ENCODE results near the gene NAA30.

Gene NAA30

DNA sequence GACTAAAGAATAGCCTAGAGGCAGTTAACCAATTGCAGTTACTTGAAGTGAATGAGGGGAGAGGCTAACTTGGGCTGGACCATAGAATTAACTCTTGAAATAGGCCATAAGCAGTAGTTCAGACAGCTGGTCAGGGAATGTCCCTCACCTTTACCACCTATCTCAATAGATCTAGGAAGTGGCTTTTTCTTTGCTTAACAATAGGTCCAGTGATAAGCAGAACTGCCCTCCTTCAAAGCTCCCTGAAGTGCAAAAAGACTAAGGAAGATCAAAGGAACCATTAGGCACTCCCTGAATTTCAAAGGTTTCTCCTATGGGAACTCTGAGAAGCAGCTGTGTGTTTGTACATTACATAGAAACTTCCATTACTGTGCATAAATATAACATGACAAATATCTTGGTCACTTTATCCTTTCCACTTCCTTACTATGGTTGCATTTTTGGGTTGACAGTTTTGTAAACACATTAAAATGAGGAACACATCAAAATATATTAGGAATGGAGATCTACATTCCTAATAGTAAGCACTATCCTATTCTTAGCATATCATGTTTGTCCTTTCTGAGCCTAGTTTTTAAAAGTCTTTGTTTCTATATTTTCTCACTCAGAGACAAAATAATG is 7.2 kb upstream of the NAA30 start:
- Mint-ChIP-seq H3K27ac (no peak overlapping the region), H3K4me3 (no peak overlapping the region), H3K27me3 (no peaks in the 10 kb centered on the region), H3K4me1 (no peaks in the 10 kb centered on the region), H3K9me3 (no peaks in the 10 kb centered on the region)
- no peak for DNase-seq
- no peak for ATAC-seq

DNA sequence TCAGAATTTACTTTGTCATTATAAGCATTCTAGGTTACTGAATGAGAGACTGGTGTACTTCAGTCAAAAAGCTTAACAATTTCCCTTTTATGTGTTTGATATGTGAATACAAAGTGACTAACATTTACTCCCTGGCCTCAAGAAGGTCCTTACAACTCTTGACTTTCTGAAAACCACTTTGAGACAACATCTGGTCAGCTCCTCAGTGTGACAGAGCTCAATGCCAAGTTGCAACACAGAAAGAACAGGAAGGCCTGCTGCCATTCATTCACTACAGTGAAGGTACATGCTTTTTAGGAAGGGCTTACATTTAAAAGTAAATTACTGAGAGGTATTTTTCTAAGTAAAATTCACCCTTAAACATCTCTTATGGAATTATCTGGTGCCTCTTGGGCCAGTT is 2.3 kb upstream of the NAA30 start:
- Mint-ChIP-seq H3K9me3 (no peaks in the 10 kb centered on the region), H3K4me3 (no peak overlapping the region), H3K27me3 (no peaks in the 10 kb centered on the region), H3K27ac (no peak overlapping the region), H3K4me1 (peaks cover 26% of the 10 kb centered on the region)
- DNase-seq, result no peak
- ATAC-seq, result no peak

DNA sequence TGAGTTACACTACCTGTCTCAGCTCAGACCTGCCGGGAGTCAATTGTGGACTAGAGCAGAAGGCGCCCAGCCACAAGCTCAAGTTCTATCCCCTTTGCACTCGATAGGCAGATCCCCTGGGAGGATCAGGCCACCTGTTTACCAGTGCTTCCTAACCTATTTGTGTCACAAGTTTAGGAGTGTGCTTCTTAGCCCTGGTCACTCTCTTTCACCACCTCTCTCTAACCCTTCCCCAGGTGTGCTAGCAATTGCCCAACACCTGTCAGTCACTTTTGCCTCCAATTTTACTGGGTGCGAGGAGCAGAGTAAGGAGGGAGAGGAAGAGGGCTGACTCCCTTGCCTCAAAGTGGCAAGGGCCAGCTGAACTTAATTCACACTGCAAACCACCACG is 745 bp upstream of the NAA30 start:
- no peak for DNase-seq
- peak overlapping the region; percentile 94 to 98 for H3K27ac Mint-ChIP-seq
- peak overlapping the region; percentile 83 to 87 for H3K4me3 Mint-ChIP-seq
- H3K9me3 Mint-ChIP-seq, result no peaks in the 10 kb centered on the region
- no peak for ATAC-seq
- H3K4me1 Mint-ChIP-seq, result peaks cover 39% of the 10 kb centered on the region
- H3K27me3 Mint-ChIP-seq, result no peaks in the 10 kb centered on the region

DNA sequence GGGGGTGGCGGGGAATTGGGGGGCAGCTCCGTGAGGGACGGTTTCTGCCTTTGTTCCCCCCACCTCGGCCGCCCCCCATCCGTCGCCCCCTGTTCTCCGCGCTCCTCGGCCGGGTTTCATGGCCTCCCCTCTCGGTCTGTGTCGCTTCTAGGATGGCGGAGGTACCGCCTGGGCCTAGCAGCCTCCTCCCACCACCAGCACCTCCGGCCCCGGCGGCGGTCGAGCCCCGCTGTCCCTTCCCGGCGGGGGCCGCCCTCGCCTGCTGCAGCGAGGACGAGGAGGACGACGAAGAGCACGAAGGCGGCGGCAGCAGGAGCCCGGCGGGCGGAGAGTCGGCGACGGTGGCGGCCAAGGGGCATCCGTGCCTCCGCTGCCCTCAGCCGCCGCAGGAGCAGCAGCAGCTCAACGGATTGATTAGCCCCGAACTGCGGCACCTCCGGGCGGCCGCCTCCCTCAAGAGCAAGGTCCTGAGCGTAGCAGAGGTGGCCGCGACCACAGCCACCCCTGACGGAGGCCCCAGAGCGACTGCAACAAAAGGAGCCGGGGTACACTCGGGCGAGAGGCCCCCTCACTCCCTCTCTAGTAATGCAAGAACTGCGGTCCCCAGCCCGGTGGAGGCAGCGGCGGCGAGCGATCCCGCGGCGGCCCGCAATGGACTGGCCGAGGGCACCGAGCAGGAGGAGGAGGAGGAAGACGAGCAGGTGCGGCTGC is 575 bp downstream of the NAA30 start:
- Mint-ChIP-seq H3K27me3 (no peaks in the 10 kb centered on the region), H3K4me1 (peaks cover 39% of the 10 kb centered on the region), H3K27ac (peak overlapping the region; percentile 91 to 93), H3K9me3 (no peaks in the 10 kb centered on the region), H3K4me3 (peak overlapping the region; percentile 83 to 87)
- ATAC-seq, result peak; percentile 67
- DNase-seq, result peak; percentile 55 to 61

DNA sequence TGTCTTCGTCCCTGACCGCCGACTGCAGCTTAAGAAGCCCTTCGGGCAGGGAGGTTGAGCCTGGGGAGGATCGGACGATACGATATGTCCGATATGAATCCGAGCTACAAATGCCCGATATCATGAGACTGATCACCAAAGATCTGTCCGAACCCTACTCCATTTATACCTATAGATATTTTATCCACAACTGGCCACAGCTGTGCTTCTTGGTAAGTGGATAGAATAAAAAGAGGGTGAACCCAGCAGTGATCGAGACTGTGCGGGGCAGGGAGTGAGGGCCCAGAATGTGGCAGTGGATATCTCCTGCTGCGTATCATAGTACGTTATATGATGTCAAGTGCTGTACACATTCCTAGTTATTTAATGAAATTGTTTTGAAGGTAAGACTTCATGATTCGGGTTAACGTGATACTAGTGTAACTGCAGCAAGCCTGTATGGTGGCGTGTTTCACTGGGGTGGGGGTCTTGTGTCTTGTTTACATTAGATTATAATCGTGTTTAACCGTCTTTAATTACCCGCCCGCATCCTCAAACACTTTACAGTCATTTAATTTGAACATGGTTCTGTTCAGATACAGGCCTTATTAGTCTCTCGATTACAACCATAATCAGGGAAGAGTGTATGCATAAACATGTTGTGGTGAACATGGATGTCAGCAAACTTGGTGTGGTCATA is 1.3 kb downstream of the NAA30 start:
- H3K4me1 Mint-ChIP-seq, result peaks cover 39% of the 10 kb centered on the region
- H3K9me3 Mint-ChIP-seq, result no peaks in the 10 kb centered on the region
- no peaks in the 10 kb centered on the region for H3K27me3 Mint-ChIP-seq
- DNase-seq (no peak), ATAC-seq (no peak)
- peak overlapping the region; percentile 83 to 87 for H3K4me3 Mint-ChIP-seq
- H3K27ac Mint-ChIP-seq, result peak overlapping the region; percentile 74 to 91

DNA sequence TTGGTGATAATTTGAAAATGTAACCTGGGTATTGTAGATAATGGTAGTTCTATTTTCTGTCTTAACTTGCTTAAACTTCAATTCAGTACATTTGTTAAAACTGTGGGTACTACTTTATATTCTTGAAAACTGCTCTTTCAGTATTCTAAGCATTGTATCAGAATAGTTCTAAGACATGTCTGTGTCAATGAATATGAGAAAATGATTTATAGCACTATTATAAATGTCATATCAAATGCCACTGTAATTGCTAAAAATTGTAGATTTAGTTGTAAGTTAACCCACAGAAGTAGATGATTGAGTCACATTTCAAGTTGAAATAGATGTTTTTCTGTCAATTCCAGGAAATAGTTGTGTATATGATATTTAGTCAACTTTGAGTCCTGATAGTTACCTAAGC is 2.4 kb downstream of the NAA30 start:
- H3K4me3 Mint-ChIP-seq, result peak overlapping the region; percentile 83 to 87
- H3K4me1 Mint-ChIP-seq, result peaks cover 39% of the 10 kb centered on the region
- peak overlapping the region in 1 of 2 donors; percentile 54 for H3K27ac Mint-ChIP-seq
- H3K9me3 Mint-ChIP-seq, result no peaks in the 10 kb centered on the region
- DNase-seq (no peak), ATAC-seq (no peak)
- no peaks in the 10 kb centered on the region for H3K27me3 Mint-ChIP-seq

DNA sequence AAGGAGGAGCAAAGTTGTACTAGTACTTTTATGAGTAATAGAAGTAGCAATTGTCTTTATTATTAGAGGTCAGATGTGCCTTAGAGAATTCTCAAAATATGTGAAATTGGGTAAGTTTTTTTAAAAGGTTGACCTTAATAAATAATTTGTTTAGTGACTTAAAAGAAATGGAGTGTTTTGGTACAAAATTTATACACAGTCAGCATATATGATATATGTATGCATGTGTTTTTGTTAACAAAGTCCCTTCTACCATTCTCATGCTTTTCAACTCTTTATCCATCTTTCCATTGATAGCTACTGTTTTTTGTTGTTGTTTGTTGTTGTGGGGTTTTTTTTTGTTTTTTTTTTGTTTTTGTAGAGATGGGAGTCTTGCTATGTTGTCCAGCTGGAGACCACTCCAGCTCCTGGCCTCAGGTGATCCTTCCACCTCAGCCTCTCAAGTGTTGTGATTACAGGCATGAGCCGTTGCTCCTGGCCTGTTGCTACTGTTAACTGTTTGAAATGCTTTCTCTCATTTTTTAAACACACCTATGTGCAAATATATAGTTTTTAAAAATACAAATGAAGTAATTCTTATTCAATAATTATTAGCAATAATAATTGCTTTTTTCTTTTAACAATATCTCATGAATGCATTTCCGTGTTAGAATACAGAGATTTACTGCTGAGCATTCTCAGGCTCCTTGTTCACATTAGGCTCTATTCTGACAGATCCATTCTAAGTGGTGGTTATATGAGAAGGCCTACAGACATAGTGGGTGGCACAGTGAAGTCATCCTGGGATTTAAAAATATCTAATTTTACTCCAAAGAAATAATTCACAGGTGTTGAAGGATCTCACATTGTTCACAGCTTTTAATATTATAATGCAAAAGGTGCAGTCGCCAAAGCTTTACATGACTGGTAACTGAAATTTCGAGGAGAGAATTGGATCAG is 10.4 kb downstream of the NAA30 start:
- peaks cover 27% of the 10 kb centered on the region for H3K4me1 Mint-ChIP-seq

DNA sequence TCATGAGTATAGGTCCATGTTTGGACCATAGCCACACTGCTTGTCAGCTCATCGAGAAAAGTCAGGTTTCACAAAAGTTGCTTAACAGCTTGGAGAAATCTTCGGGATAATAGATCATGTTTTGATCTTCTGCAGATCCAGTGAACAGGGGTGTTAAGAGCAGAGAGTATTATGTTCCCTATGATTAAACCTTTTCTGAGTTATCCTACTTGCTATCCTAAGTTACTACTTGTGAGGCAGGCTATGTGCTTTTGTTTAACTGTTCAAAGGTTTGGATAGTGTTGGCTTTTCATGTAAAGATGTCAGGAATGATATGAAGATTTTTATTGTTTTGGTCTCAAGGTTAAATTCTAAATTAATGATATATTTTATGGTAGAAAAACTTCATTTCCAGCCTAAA is 11.1 kb downstream of the NAA30 start:
- Mint-ChIP-seq H3K27me3 (no peaks in the 10 kb centered on the region), H3K27ac (no peak overlapping the region), H3K9me3 (no peaks in the 10 kb centered on the region), H3K4me1 (peaks cover 27% of the 10 kb centered on the region), H3K4me3 (no peak overlapping the region)
- DNase-seq (no peak), ATAC-seq (no peak)

More for the DNA sequence above, 10.4 kb downstream of the NAA30 start:
- no peaks in the 10 kb centered on the region for H3K9me3 Mint-ChIP-seq
- H3K27ac Mint-ChIP-seq, result peak overlapping the region in 1 of 2 donors; percentile 16
- H3K4me3 Mint-ChIP-seq, result no peak overlapping the region
- DNase-seq, result no peak
- H3K27me3 Mint-ChIP-seq, result no peaks in the 10 kb centered on the region
- no peak for ATAC-seq

DNA sequence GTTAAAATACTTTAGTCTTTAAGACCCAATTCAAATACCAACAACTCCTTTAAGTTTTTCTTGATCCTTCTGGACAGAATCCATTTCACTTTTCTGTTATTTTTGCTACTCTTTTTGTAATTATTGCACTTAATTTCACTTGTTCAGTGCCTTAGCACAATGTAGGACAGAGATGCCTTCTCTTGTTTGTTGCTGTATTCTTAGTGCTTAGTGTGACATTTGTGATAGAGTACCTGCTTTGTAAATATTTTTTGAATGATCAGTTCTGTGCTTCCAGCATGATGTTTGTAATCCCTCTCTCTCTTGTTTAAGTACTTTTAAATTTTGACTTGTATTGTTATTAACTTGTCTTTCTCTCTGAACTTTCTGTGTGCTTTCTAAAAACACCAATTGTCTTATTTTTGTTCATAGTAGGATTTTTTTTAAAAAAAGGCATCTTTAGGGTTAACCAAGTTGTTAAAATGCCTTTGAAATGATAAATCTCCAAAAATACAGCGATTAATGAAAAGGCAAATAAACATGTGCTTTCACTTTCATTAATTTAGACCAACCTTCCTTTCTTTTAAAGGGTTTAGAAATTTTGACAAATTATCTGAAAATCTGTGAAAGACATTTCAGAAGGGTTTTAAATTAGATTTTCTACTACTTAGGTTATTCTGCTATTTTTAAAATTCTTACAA is 11.9 kb downstream of the NAA30 start:
- peaks cover 31% of the 10 kb centered on the region for H3K4me1 Mint-ChIP-seq
- H3K27ac Mint-ChIP-seq, result peak overlapping the region in 1 of 2 donors; percentile 77
- no peak overlapping the region for H3K4me3 Mint-ChIP-seq
- no peaks in the 10 kb centered on the region for H3K27me3 Mint-ChIP-seq
- H3K9me3 Mint-ChIP-seq, result no peaks in the 10 kb centered on the region
- DNase-seq, result no peak
- ATAC-seq, result no peak

DNA sequence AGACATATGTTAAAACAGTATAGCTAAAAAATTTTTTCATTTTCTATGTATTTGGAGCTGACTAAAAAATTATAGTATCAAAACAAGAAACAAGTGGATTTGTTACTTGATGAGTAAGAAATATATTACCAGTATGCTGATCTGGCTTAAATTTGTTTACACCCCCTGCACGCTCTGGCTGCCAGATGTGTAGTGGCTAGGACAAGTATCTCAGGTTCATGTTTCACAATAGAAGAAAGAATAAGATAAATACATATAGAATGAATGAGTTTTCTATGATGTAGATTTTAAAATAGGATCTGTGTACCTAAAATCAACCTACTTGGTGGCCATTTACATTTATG is 13.1 kb downstream of the NAA30 start:
- no peaks in the 10 kb centered on the region for H3K27me3 Mint-ChIP-seq
- peaks cover 38% of the 10 kb centered on the region for H3K4me1 Mint-ChIP-seq
- no peaks in the 10 kb centered on the region for H3K9me3 Mint-ChIP-seq
- no peak for ATAC-seq
- H3K27ac Mint-ChIP-seq, result no peak overlapping the region
- no peak overlapping the region for H3K4me3 Mint-ChIP-seq
- no peak for DNase-seq

DNA sequence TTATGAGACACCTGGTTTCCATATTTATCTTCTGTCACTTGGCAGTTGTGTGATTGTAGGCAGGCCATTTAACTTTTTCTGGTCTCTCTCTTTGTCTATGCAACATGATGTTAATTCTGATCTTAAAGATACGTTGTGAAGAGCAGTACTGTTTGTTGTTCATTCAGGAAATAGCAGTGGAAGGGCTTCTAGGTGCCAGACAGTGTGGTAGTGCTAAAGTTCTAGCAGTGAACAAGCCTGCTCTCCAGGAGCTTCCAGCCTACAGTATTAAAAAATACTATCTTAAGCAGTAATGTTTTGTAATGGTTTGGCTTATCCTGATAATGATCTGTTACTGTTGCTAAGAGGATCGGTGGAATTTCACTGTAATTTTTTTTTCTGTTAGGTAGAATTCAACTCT is 15.2 kb downstream of the NAA30 start:
- Mint-ChIP-seq H3K27ac (peak overlapping the region in 1 of 2 donors; percentile 64), H3K4me1 (peaks cover 32% of the 10 kb centered on the region), H3K27me3 (no peaks in the 10 kb centered on the region), H3K9me3 (no peaks in the 10 kb centered on the region), H3K4me3 (no peak overlapping the region)
- no peak for ATAC-seq
- DNase-seq, result no peak

DNA sequence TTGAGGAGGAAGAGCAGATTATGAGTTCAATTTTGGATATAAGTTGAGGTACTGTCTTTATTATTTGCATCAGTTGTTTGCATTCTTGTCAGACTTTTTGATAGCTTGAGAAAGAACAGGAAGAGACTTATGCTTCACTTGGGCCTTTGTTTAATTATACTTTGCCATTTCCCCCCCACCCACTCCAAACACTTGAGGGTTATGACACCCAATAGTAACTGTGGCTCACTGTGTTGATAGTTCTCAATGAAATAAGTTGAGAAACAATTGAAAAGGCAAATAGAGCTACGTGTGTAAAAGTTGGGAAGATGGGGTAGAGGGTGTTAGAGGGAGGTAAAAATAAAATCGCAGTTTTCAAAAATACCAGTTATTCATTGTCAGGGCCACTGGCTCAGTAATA is 17.7 kb downstream of the NAA30 start:
- Mint-ChIP-seq H3K27ac (no peak overlapping the region), H3K4me3 (no peak overlapping the region), H3K4me1 (peaks cover 20% of the 10 kb centered on the region), H3K9me3 (no peaks in the 10 kb centered on the region), H3K27me3 (no peaks in the 10 kb centered on the region)
- ATAC-seq (no peak), DNase-seq (no peak)

DNA sequence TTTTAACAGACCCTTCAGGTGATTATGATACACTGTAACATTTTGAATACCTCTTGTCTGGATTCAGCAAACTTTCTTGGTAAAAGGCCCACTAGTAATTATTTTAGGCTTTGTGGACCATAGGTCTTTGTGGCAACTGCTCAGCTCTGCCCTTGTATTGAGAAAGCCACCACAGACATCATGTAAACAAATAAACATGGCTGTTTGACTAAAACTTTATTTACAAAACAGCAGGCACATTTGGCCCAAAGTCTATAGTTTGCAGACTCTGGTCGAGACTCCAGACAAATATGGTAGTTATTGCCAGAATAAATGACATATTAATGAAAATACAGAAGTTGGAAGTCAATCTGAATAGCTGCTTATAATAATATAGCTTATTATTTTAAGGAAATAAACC is 18.2 kb downstream of the NAA30 start:
- Mint-ChIP-seq H3K4me1 (peaks cover 20% of the 10 kb centered on the region), H3K4me3 (no peak overlapping the region), H3K27ac (no peak overlapping the region), H3K9me3 (no peaks in the 10 kb centered on the region), H3K27me3 (no peaks in the 10 kb centered on the region)
- no peak for DNase-seq
- ATAC-seq, result no peak

DNA sequence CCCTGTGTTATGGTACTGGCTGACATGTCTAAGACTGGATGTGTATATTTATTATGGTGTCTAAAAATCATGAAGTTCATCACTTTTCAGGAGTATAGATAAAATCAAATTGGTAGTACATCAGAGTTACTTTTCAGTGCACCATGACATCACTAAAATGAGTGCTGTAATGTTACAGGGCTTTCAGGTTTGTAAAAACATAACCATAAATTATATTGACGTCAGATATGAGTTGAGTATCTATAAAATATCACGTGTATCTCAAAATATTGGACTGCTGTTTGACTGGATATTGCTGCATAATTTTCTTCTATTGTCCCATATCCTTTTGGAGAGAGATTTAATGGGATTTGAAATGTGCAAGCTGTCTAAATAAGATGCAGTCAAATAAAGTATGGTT is 22.0 kb downstream of the NAA30 start:
- Mint-ChIP-seq H3K9me3 (no peaks in the 10 kb centered on the region), H3K4me3 (no peak overlapping the region), H3K27ac (no peak overlapping the region), H3K4me1 (peaks cover 7% of the 10 kb centered on the region), H3K27me3 (no peaks in the 10 kb centered on the region)
- DNase-seq, result no peak
- ATAC-seq, result no peak

DNA sequence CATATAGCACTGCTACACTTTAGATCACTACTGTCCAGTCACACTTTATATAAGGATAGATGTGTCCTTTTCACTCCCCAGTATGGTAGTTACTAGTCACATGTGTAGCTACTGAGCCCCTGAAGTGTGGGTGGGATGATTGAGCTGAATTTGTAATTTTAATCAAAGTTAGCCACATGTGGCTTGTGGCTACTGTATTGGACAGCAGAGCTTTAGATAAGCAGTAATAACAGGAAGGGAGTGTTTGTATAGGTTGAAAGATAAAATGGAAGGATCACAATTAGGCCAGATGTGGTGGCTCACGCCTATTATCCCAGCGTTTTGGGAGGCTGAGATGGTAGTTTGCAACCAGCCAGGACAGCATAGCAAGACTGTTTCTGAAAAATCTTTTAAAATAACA is 23.5 kb downstream of the NAA30 start:
- no peak overlapping the region for H3K4me3 Mint-ChIP-seq
- no peaks in the 10 kb centered on the region for H3K27me3 Mint-ChIP-seq
- no peak overlapping the region for H3K27ac Mint-ChIP-seq
- DNase-seq (no peak), ATAC-seq (no peak)
- H3K9me3 Mint-ChIP-seq, result no peaks in the 10 kb centered on the region
- H3K4me1 Mint-ChIP-seq, result no peaks in the 10 kb centered on the region
